ENCODE data around the gene ATF7. TPM values are rescaled to one million over a fixed set of nuclear protein-coding genes. Genes with fewer than 3 reads are reported as not detected.

Gene ATF7
- total and polyA plus RNA-seq, 2 donors (not counting 3 experiments of a cell fraction or from before 2014, with no cell fraction given), result 36.0 to 68.5 TPM

GRCh38 chr12:53572134-53572758, 53.9 kb downstream of the ATF7 start:
- no peak overlapping the region for H2AFZ ChIP-seq (ENCODE audit: low read depth, low read length)
- H4K20me1 ChIP-seq (replicated peaks; ENCODE audit: control insufficient read depth, extremely low read depth, insufficient read depth, low read length), result no peaks in the 10 kb centered on the region
- no peaks in the 10 kb centered on the region for H3K9me1 ChIP-seq (replicated peaks; ENCODE audit: control insufficient read depth, extremely low read depth, insufficient read depth, low read length)
- intact Hi-C loops (cut with micrococcal nuclease), result no loop called here
- H3K27ac ChIP-seq (ENCODE audit: insufficient read depth, low read depth, low read length), result no peak overlapping the region
- H3K36me3 ChIP-seq (ENCODE audit: control insufficient read depth in 2 of 2, extremely low read depth in 1 of 2, insufficient read depth in 2 of 2, low read length in 2 of 2), result peaks cover 0 to 1% of the 10 kb centered on the region in 2 experiments
- no peak overlapping the region for H3K4me2 ChIP-seq (ENCODE audit: insufficient read depth, low read length)
- H3K4me3 ChIP-seq (replicated peaks in 1 of 3; ENCODE audit: insufficient read depth in 1 of 3, low read depth in 1 of 3, low read length in 3 of 3), result no peak overlapping the region
- no peaks in the 10 kb centered on the region for H3K9me3 ChIP-seq (replicated peaks; ENCODE audit: control insufficient read depth, insufficient read depth, low read length)
- no TSS peak for BruUV-seq (replicated peaks)
- POLR2A ChIA-PET, result interaction anchor here (0.6 kb wide), 1 partner anchor 15 kb away, joined by 3 read pairs; no protein-coding TSS in a partner anchor
- H3K9ac ChIP-seq (replicated peaks; ENCODE audit: extremely low read depth, insufficient read depth, low read length), result no peak overlapping the region
- peaks cover 8% of the 10 kb centered on the region for H3K79me2 ChIP-seq (ENCODE audit: control insufficient read depth, insufficient read depth, low read length)
- CTCF ChIA-PET, result interaction anchor here (1.0 to 1.8 kb wide), 5 partner anchors 9 to 29 kb away, joined by 3 to 10 read pairs (median 4); no protein-coding TSS in a partner anchor
- no peak for FAIRE-seq
- DNase-seq (ENCODE audit: low read depth, low spot score), result no peak
- no peaks in the 10 kb centered on the region for H3K27me3 ChIP-seq (ENCODE audit: control insufficient read depth in 2 of 2, insufficient read depth in 2 of 2, low read length in 2 of 2)
- TF ChIP-seq MAX (IDR thresholded peaks at IDR 0.05; ENCODE audit: insufficient read depth, insufficient read length) (no peak), POLR2AphosphoS5 (IDR thresholded peaks at IDR 0.05; ENCODE audit: insufficient read depth, low read depth, low read length) (no peak), JUN (IDR thresholded peaks at IDR 0.05; ENCODE audit: borderline replicate concordance, insufficient read depth, insufficient read length, low read depth) (no peak), EZH2 (IDR thresholded peaks at IDR 0.05; ENCODE audit: borderline replicate concordance, low read depth, low read length, severe bottlenecking) (no peak), MYC (IDR thresholded peaks at IDR 0.05; ENCODE audit: low read depth, low read length) (no peak), GATA2 (IDR thresholded peaks at IDR 0.05; ENCODE audit: insufficient read depth, insufficient read length, low read depth, low read length) (no peak), FOS (IDR thresholded peaks at IDR 0.05; ENCODE audit: borderline replicate concordance, insufficient read depth, low read length) (no peak), POLR2A (IDR thresholded peaks at IDR 0.05; ENCODE audit: low read depth, low read length) (no peak), CTCF (IDR thresholded peaks at IDR 0.05; ENCODE audit: extremely low read depth in 1 of 2, insufficient read depth in 1 of 2, low read depth in 1 of 2, low read length in 2 of 2) (no peak)
- dilution Hi-C loops (cut with MboI; ENCODE audit: extremely low pct_ligation_motif_present, low sequenced_read_pairs), result no loop called here
- H3K4me1 ChIP-seq (ENCODE audit: control insufficient read depth, extremely low read depth, insufficient read depth, low read length), result no peaks in the 10 kb centered on the region
